ENCODE results near the gene IL17RB. TPM values are rescaled to one million over a fixed set of nuclear protein-coding genes. Genes with fewer than 3 reads are reported as not detected.

The IL17RB gene
- total RNA-seq, 4 donors from 2014 or later = 3.3 to 7.1 (median 5.0) TPM

DNA sequence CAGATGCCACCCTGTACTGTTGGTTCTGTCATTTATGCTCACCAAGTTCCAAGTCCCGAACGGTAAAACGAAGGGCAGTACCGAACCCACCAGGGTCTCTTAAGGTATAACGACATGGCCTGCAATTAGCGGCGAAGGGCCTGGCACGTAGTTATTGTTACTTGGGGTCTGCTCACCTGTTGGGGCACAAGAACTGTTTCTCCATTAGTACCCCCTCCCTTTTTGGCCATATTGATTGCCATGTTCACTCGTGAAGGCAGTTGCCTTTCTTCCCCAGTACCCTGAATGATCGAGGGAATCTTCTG is 435 bp downstream of the IL17RB start:
- DNase-seq (ENCODE audit: low spot score in 2 of 2) = no peak
- Histone ChIP-seq H3K27me3 (peaks cover 0 to 32% of the 10 kb centered on the region in 2 donors), H3K9me3 (no peaks in the 10 kb centered on the region), H3K4me3 (peak overlapping the region; percentile 61 to 66 (median 63)), H3K36me3 (no peaks in the 10 kb centered on the region), H3K4me1 (peaks cover 0 to 36% (median 15%) of the 10 kb centered on the region in 4 donors), H3K27ac (peak overlapping the region in 2 of 4 donors; percentile 72 to 92)
- WGBS, 2 donors = 59 to 60% methylated on average over 10 of the region's 10 CpGs
- TF ChIP-seq, protein P1, sequence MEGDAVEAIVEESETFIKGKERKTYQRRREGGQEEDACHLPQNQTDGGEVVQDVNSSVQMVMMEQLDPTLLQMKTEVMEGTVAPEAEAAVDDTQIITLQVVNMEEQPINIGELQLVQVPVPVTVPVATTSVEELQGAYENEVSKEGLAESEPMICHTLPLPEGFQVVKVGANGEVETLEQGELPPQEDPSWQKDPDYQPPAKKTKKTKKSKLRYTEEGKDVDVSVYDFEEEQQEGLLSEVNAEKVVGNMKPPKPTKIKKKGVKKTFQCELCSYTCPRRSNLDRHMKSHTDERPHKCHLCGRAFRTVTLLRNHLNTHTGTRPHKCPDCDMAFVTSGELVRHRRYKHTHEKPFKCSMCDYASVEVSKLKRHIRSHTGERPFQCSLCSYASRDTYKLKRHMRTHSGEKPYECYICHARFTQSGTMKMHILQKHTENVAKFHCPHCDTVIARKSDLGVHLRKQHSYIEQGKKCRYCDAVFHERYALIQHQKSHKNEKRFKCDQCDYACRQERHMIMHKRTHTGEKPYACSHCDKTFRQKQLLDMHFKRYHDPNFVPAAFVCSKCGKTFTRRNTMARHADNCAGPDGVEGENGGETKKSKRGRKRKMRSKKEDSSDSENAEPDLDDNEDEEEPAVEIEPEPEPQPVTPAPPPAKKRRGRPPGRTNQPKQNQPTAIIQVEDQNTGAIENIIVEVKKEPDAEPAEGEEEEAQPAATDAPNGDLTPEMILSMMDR (IDR thresholded peaks at IDR 0.05) = no peak
- TF ChIP-seq POLR2A (IDR thresholded peaks at IDR 0.05) = no peak
- no peak for TF ChIP-seq EP300 (IDR thresholded peaks at IDR 0.05)

DNA sequence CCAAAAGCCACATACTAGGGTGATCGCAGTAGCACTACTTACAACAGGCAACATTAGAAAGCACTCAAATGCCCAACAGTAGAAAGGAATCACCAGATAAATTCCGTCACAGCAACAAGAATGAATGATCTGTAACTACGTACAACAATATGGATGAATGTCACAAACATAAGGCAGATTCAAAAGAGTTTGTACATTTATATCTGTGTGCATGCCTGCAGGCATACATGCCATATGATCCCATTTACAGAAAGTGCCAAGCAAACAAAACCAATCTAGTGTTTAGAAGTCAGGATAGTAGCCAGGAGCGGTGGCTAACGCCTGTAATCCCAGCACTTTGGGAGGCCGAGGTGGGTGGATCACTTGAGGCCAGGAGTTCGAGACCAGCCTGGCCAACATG is 3.5 kb downstream of the IL17RB start:
- no peak for DNase-seq (ENCODE audit: low spot score in 2 of 2)
- no peaks in the 10 kb centered on the region for H3K36me3 ChIP-seq
- H3K4me1 ChIP-seq = peaks cover 0 to 13% (median 7%) of the 10 kb centered on the region in 4 donors
- TF ChIP-seq, protein P1 (IDR thresholded peaks at IDR 0.05) = no peak
- no peak for TF ChIP-seq EP300 (IDR thresholded peaks at IDR 0.05)
- TF ChIP-seq POLR2A (IDR thresholded peaks at IDR 0.05) = no peak
- no peaks in the 10 kb centered on the region for H3K9me3 ChIP-seq
- WGBS, 2 donors = 96 to 97% methylated on average over 7 of the region's 7 CpGs
- no peak overlapping the region for H3K27ac ChIP-seq
- no peak overlapping the region for H3K4me3 ChIP-seq
- peaks cover 0 to 24% of the 10 kb centered on the region in 2 donors for H3K27me3 ChIP-seq

DNA sequence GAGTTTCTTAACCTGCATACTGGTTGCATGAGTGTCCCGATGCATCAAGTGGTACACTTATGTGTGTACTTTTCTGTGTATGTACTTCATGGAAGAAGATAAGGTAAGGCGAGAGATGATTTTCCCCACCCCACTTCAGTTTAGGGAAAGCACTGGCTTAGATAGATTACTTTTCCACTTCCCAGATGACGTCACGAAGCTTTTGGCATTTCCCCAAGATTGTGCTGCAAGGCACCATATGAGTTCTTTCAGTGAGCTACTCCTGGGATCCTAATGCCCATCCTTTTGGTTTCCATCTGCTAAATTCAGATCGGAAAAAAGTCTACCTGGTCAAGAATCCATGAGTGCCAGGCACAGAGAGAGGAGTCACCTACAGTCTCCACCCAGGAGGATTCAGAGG is 4.5 kb downstream of the IL17RB start:
- H3K27me3 ChIP-seq = peaks cover 0 to 21% of the 10 kb centered on the region in 2 donors

GRCh38 chr3:53856964-53857363 is 10.6 kb downstream of the IL17RB start:
- no peak for DNase-seq (ENCODE audit: low spot score in 2 of 2)
- 82% methylated on average over 7 of the region's 7 CpGs for WGBS, 2 donors
- Histone ChIP-seq H3K4me3 (no peak overlapping the region), H3K9me3 (no peaks in the 10 kb centered on the region), H3K27me3 (no peaks in the 10 kb centered on the region), H3K36me3 (peaks cover 0 to 27% (median 0%) of the 10 kb centered on the region in 3 donors), H3K4me1 (no peaks in the 10 kb centered on the region), H3K27ac (no peak overlapping the region)
- TF ChIP-seq POLR2A (IDR thresholded peaks at IDR 0.05) (no peak), EP300 (IDR thresholded peaks at IDR 0.05) (no peak)
- TF ChIP-seq, protein P1 (IDR thresholded peaks at IDR 0.05) = no peak

More for the DNA sequence above, 4.5 kb downstream of the IL17RB start:
- 51 to 67% methylated on average over 5 of the region's 5 CpGs for WGBS, 2 donors
- Histone ChIP-seq H3K4me3 (no peak overlapping the region), H3K36me3 (no peaks in the 10 kb centered on the region), H3K9me3 (no peaks in the 10 kb centered on the region), H3K4me1 (peaks cover 0 to 8% (median 6%) of the 10 kb centered on the region in 4 donors), H3K27ac (no peak overlapping the region)
- TF ChIP-seq, protein P1 (IDR thresholded peaks at IDR 0.05) = no peak
- TF ChIP-seq EP300 (IDR thresholded peaks at IDR 0.05) (no peak), POLR2A (IDR thresholded peaks at IDR 0.05) (no peak)
- peak in 1 of 2 donors; percentile 41 for DNase-seq (ENCODE audit: low spot score in 2 of 2)

DNA sequence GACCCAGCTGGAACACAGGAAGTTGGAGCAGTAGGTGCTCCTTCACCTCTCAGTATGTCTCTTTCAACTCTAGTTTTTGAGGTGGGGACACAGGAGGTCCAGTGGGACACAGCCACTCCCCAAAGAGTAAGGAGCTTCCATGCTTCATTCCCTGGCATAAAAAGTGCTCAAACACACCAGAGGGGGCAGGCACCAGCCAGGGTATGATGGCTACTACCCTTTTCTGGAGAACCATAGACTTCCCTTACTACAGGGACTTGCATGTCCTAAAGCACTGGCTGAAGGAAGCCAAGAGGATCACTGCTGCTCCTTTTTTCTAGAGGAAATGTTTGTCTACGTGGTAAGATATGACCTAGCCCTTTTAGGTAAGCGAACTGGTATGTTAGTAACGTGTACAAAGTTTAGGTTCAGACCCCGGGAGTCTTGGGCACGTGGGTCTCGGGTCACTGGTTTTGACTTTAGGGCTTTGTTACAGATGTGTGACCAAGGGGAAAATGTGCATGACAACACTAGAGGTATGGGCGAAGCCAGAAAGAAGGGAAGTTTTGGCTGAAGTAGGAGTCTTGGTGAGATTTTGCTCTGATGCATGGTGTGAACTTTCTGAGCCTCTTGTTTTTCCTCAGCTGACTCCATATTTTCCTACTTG is 11.9 kb downstream of the IL17RB start:
- Histone ChIP-seq H3K36me3 (peaks cover 0 to 39% (median 0%) of the 10 kb centered on the region in 3 donors), H3K9me3 (no peaks in the 10 kb centered on the region), H3K27me3 (no peaks in the 10 kb centered on the region), H3K4me1 (no peaks in the 10 kb centered on the region), H3K27ac (peak overlapping the region in 2 of 4 donors; percentile 21 to 41), H3K4me3 (no peak overlapping the region)
- WGBS, 2 donors = 66% methylated on average over 7 of the region's 7 CpGs
- no peak for TF ChIP-seq EP300 (IDR thresholded peaks at IDR 0.05)
- TF ChIP-seq, protein P1 (IDR thresholded peaks at IDR 0.05) = no peak
- no peak for TF ChIP-seq POLR2A (IDR thresholded peaks at IDR 0.05)
- no peak for DNase-seq (ENCODE audit: low spot score in 2 of 2)

Measured in tibial nerve (tissue), 4 donors.